Suprapubic skin (tissue), 4 donors: ENCODE measurements around the gene STAT3. TPM values are rescaled to one million over a fixed set of nuclear protein-coding genes. Genes with fewer than 3 reads are reported as not detected.
"Not testable (repeated sequence)": the region's sequence is repeated elsewhere in the genome, so short reads cannot be mapped to it uniquely, and the experiment has no call there.

Source experiments
- DNase-seq, 2 donors: peaks; one replicate each; pipeline ENCODE4 v3.0.0-alpha.2; 2019; ENCODE audit warnings: low spot score in 2 of 2
- H3K27ac ChIP-seq: fragments of 200-600 bp; sonication (generic); one replicate; pipeline ENCODE4 v1.5.1; 2019
- H3K27me3 ChIP-seq: fragments of 200-600 bp; sonication (generic); one replicate; pipeline ENCODE4 v1.5.1; 2019
- H3K36me3 ChIP-seq: fragments of 200-600 bp; sonication (generic); one replicate; pipeline ENCODE4 v1.5.1; 2019
- H3K4me1 ChIP-seq: fragments of 200-600 bp; sonication (generic); one replicate; pipeline ENCODE4 v1.5.1; 2019
- H3K4me3 ChIP-seq: fragments of 200-600 bp; sonication (generic); one replicate; pipeline ENCODE4 v1.5.1; 2019; ENCODE audit warnings: mild to moderate bottlenecking
- H3K9me3 ChIP-seq: fragments of 200-600 bp; sonication (generic); one replicate; pipeline ENCODE4 v1.5.1; 2019
- CTCF ChIP-seq, 2 donors: fragments of 200-600 bp in 1 of 2; fragments of 450-650 bp in 1 of 2; sonication (generic) in 1 of 2; IDR thresholded peaks; one replicate each; pipeline ENCODE4 v1.5.1; 2016 to 2019; ENCODE audit warnings: antibody characterized with exemption in 2 of 2, mild to moderate bottlenecking in 1 of 2, moderate library complexity in 1 of 2
- EP300 ChIP-seq: sonication (generic); formaldehyde crosslinking; IDR thresholded peaks from one replicate; pipeline ENCODE4 v1.6.1; 2017; ENCODE audit warnings: antibody characterized with exemption
- POLR2A ChIP-seq, 2 donors: fragments of 450-650 bp; IDR thresholded peaks; one replicate each; pipeline ENCODE4 v1.6.1; 2017; ENCODE audit warnings: antibody characterized with exemption in 2 of 2, mild to moderate bottlenecking in 2 of 2, moderate library complexity in 2 of 2
- POLR2AphosphoS5 ChIP-seq, 3 donors: sonication (generic); formaldehyde crosslinking; IDR thresholded peaks; one replicate each; pipeline ENCODE4 v1.6.1; 2017; ENCODE audit warnings: antibody characterized with exemption in 3 of 3
- WGBS: methylation state at CpG from one replicate; pipeline ENCODE4 v1.1.5; 2018; 5-methylcytosine and 5-hydroxymethylcytosine counted together
- total RNA-seq, 4 donors: library from RNA; depleted of rRNA; stranded (reverse); fragments of >200 nt; gene quantifications; one replicate each; pipeline ENCODE4 v1.1.0, GENCODE V29; 2016

The STAT3 gene
- total RNA-seq, 4 donors from 2014 or later: 144 to 174 (median 152) TPM

- peak overlapping the region; percentile 35 for H3K4me3 ChIP-seq
- H3K27ac ChIP-seq: peak overlapping the region; percentile 76
- no peaks in the 10 kb centered on the region for H3K9me3 ChIP-seq
- DNase-seq: no peak
- H3K27me3 ChIP-seq: no peaks in the 10 kb centered on the region
- WGBS: 3% methylated on average over 6 of the region's 6 CpGs
- no peaks in the 10 kb centered on the region for H3K36me3 ChIP-seq
- H3K4me1 ChIP-seq: peaks cover 37% of the 10 kb centered on the region
- TF ChIP-seq CTCF (IDR thresholded peaks at IDR 0.05) (no peak), POLR2A (IDR thresholded peaks at IDR 0.05) (no peak), POLR2AphosphoS5 (IDR thresholded peaks at IDR 0.05) (no peak)
These were observed 9.2 kb downstream of the STAT3 start for GRCh38 chr17:42378959-42379594.

GRCh38 chr17:42378359-42378958 lies 9.8 kb downstream of the STAT3 start:
- 41% methylated on average over 10 of the region's 10 CpGs for WGBS
- peaks cover 41% of the 10 kb centered on the region for H3K4me1 ChIP-seq
- TF ChIP-seq POLR2AphosphoS5 (IDR thresholded peaks at IDR 0.05) (no peak), POLR2A (IDR thresholded peaks at IDR 0.05) (no peak), CTCF (IDR thresholded peaks at IDR 0.05) (no peak), EP300 (no peak)
- peak overlapping the region; percentile 76 for H3K27ac ChIP-seq
- no peak for DNase-seq
- no peaks in the 10 kb centered on the region for H3K9me3 ChIP-seq
- no peaks in the 10 kb centered on the region for H3K27me3 ChIP-seq
- no peaks in the 10 kb centered on the region for H3K36me3 ChIP-seq
- peak overlapping the region; percentile 35 for H3K4me3 ChIP-seq

GRCh38 chr17:42373896-42374295 lies 14.3 kb downstream of the STAT3 start:
- peaks cover 33% of the 10 kb centered on the region for H3K4me1 ChIP-seq
- no peak for TF ChIP-seq EP300
- TF ChIP-seq CTCF (IDR thresholded peaks at IDR 0.05): no peak
- no peak for TF ChIP-seq POLR2A (IDR thresholded peaks at IDR 0.05)
- TF ChIP-seq POLR2AphosphoS5 (IDR thresholded peaks at IDR 0.05): no peak
- no peak overlapping the region for H3K4me3 ChIP-seq
- H3K36me3 ChIP-seq: peaks cover 3% of the 10 kb centered on the region
- no peak overlapping the region for H3K27ac ChIP-seq
- WGBS: 88% methylated on average over 1 of the region's 1 CpG
- no peak for DNase-seq
- H3K27me3 ChIP-seq: no peaks in the 10 kb centered on the region
- no peaks in the 10 kb centered on the region for H3K9me3 ChIP-seq

- no peaks in the 10 kb centered on the region for H3K27me3 ChIP-seq
- peaks cover 3% of the 10 kb centered on the region for H3K36me3 ChIP-seq
- H3K9me3 ChIP-seq: no peaks in the 10 kb centered on the region
- H3K4me1 ChIP-seq: peaks cover 29% of the 10 kb centered on the region
- H3K4me3 ChIP-seq: no peak overlapping the region
- no peak for DNase-seq
- TF ChIP-seq POLR2A (IDR thresholded peaks at IDR 0.05): no peak
- no peak for TF ChIP-seq CTCF (IDR thresholded peaks at IDR 0.05)
- TF ChIP-seq EP300: no peak
- no peak for TF ChIP-seq POLR2AphosphoS5 (IDR thresholded peaks at IDR 0.05)
- no peak overlapping the region for H3K27ac ChIP-seq
These were observed 16.1 kb downstream of the STAT3 start for GRCh38 chr17:42372142-42372541.

GRCh38 chr17:42368797-42369561 lies 19.3 kb downstream of the STAT3 start:
- not testable (repeated sequence) for H3K27ac ChIP-seq, H3K9me3 ChIP-seq, H3K4me3 ChIP-seq, DNase-seq, H3K27me3 ChIP-seq, H3K36me3 ChIP-seq
- 82% methylated on average over 12 of the region's 12 CpGs for WGBS
- peaks cover 36% of the 10 kb centered on the region for H3K4me1 ChIP-seq

GRCh38 chr17:42368310-42368709 lies 19.9 kb downstream of the STAT3 start:
- 77% methylated on average over 5 of the region's 5 CpGs for WGBS

GRCh38 chr17:42366176-42367023 lies 21.8 kb downstream of the STAT3 start:
- H3K27ac ChIP-seq, H3K4me3 ChIP-seq, H3K9me3 ChIP-seq, H3K36me3 ChIP-seq, H3K27me3 ChIP-seq, DNase-seq: not testable (repeated sequence)
- H3K4me1 ChIP-seq: peaks cover 55% of the 10 kb centered on the region
- WGBS: 81% methylated on average over 13 of the region's 13 CpGs

More at GRCh38 chr17:42368310-42368709, 19.9 kb downstream of the STAT3 start:
- not testable (repeated sequence) for H3K4me3 ChIP-seq, H3K27me3 ChIP-seq, DNase-seq, H3K9me3 ChIP-seq, H3K27ac ChIP-seq, H3K36me3 ChIP-seq
- H3K4me1 ChIP-seq: peaks cover 36% of the 10 kb centered on the region
